ENCODE data around the gene MED25. TPM values are rescaled to one million over a fixed set of nuclear protein-coding genes. Genes with fewer than 3 reads are reported as not detected.

The MED25 gene
- total RNA-seq, 1 donor from 2014 or later: 47.6 TPM

DNA sequence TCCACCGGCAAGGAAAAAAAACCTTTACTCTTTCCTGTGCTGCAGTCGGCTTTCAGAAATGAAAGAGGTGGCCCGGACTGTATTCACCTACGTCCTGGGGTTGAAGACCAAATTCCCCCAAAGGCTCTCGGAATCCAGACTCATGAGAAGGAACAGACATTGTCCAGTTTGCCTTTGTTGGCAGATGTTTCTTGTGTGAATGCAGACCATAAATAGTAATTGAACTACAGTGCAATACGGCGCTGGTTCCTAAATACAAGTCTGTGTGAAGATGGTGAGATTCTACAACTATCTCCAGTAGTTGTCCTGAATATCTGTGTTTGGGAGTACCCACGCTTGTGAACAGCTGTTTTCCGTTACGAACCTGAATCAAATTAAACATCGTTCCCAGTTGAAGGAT is 21.6 kb downstream of the MED25 start:
- DNase-seq (ENCODE audit: extremely low read depth, low read depth, low spot score): no peak

GRCh38 chr19:49840321-49840720 is 22.2 kb downstream of the MED25 start:
- DNase-seq (ENCODE audit: extremely low read depth, low read depth, low spot score): no peak

DNA sequence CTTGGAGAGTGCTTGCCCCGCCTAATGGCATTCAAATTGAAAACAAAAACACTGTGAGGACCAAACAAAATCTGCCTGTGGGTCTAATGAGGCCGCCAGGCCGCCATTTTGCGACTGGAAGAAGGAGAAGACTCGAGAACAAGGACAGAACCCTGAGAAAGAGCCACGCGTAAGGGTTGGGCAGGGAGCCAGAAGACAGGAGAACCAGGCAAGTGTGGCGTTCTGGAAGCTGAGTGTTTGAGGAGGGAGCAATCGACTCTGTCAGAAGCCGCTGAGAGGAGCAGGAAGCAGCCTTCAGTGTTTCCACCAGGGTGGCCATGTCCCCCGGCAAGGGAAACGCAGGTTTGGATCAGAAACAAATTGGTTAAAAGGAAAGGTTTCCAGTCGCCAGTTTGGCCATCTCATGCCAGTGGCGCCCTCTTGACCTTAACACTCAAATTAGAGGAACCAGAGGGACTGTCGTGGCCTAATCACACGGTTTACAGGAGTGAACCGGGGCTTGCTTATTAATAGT is 22.7 kb downstream of the MED25 start:
- no peak for DNase-seq (ENCODE audit: extremely low read depth, low read depth, low spot score)

- no peak for DNase-seq (ENCODE audit: extremely low read depth, low read depth, low spot score)
These were observed 25.2 kb downstream of the MED25 start for GRCh38 chr19:49843265-49843664.

GRCh38 chr19:49844138-49845095 is 26.3 kb downstream of the MED25 start:
- no peak for DNase-seq (ENCODE audit: extremely low read depth, low read depth, low spot score)

- no peak for DNase-seq (ENCODE audit: extremely low read depth, low read depth, low spot score)
These were observed 27.3 kb downstream of the MED25 start for GRCh38 chr19:49845414-49845813.

DNA sequence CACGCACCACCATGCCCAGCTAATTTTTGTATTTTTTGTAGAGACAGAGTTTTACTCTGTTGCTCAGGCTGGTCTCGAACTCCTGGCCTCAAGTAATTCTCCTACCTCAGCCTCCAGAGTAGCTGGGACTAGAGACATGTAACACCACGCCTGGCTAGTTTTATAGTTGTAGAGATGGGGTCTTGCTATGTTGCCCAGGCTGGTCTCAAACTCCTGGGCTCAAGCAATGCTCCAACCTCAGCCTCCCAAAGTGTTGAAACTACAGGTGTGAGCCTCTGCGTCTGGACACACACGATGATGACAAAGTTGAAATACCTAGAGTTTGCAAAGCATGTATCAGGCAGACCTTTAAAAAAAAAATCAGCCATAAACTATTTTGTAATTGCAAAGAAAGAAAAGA is 28.3 kb downstream of the MED25 start:
- no peak for DNase-seq (ENCODE audit: extremely low read depth, low read depth, low spot score)

GRCh38 chr19:49847731-49848696 is 29.9 kb downstream of the MED25 start:
- no peak for DNase-seq (ENCODE audit: extremely low read depth, low read depth, low spot score)

DNA sequence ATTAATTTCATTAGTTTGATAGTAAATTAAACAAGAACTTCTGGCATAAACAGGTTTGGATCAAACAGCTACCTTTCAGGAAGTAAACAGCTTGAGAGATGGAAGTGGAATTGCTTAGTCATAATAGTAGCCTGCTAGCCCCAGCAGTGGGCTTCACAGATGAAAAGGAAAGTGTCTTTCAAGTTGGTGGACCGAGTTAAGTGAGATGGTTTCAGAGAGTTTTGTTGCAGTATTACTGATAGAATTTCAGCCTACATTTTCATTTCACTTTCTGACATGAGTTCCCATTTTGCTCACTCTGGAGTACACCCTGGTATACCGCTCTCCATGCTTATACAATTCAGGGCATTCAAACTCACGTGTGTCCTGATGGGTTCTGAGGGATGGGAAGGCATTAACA is 30.8 kb downstream of the MED25 start:
- DNase-seq (ENCODE audit: extremely low read depth, low read depth, low spot score): no peak

DNA sequence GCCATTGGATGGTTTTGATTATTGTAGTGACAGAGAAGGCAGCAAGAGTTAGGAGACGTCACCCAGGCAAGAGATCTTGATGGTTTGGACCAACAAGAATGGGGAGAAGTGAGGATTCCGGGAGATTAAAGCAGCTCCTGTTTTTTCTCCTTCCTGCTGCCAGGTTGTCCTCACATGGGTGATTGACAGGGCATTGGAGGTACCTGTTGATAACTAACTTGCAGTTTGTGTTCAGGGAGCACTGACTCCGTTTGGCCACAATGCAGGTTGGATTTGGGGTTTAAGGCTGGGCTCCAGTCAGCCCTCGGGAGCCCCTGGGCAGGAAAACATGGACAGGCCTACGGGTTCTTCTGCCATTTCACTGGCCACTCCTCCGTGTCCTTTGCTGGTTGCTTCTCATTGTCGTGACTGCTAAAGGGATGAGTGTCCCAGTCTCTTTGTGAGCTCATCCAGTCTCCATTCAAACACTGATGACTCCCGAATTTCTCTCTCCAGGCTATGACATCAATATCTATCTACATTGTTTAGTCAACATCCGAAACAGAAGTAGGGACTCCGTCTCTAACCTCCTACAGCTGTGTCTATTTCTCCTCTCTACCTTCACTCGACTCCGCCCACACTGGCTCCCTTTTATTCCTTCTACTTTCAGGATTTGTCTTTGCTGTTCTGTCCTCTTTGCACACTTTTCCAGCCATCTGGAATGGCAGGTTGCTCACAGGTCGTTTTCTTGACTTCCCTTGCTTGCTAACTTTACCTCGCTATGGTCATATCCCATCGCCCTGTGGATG is 31.5 kb downstream of the MED25 start:
- no peak for DNase-seq (ENCODE audit: extremely low read depth, low read depth, low spot score)

- DNase-seq (ENCODE audit: extremely low read depth, low read depth, low spot score): no peak
These were observed 32.1 kb downstream of the MED25 start for GRCh38 chr19:49850221-49850486.

DNA sequence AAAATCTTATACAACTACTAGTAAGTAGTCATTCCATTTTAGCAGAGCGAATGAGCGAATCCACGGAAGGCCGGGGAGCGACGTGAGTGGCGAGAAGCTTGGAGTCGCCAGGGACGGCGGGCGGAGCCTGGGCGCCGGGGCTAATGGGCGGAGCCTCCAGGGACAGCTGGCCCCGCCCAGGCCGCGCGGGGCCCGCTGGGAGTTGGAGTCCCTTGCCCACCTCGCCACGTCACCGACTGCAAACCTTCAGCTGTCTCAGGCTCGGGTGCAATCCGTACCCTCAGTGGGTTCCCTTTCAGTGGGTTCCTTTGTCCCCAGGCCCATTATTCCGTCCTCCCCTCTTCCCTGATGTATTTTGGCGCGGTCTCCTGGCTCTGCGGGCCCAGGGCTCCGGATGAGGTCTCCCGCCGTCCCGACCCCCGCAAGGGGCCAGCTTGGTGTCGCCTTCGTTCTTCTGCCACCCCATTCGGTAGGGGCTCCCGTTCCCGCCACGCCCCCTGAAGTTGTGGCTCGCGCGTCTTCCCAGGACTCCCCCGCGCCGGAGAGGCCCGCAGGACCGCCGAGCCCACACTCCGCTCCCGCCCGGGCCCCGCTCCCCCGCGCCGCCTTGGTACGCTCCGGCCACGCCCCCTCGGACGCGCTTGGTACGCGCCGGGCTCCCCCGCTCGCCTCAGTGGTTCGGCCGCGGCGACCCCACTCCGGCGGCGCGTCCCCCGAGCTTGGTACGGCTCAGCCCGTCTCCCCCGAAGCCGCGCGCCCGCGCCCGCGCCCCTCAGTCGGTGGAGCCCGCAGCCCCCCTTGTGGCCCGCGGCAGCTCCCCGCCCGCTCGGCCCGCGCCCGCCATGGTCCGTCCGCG is 32.6 kb downstream of the MED25 start, which contains the start of gene PTOV1:
Gene PTOV1, plus strand, starts transcription at position 673 of the 856 bp plus-strand sequence.
- no peak for DNase-seq (ENCODE audit: extremely low read depth, low read depth, low spot score)

GRCh38 chr19:49851456-49852259 is 33.6 kb downstream of the MED25 start:
- DNase-seq (ENCODE audit: extremely low read depth, low read depth, low spot score): no peak

- no peak for DNase-seq (ENCODE audit: extremely low read depth, low read depth, low spot score)
These were observed 34.6 kb downstream of the MED25 start for GRCh38 chr19:49852631-49853126.

DNA sequence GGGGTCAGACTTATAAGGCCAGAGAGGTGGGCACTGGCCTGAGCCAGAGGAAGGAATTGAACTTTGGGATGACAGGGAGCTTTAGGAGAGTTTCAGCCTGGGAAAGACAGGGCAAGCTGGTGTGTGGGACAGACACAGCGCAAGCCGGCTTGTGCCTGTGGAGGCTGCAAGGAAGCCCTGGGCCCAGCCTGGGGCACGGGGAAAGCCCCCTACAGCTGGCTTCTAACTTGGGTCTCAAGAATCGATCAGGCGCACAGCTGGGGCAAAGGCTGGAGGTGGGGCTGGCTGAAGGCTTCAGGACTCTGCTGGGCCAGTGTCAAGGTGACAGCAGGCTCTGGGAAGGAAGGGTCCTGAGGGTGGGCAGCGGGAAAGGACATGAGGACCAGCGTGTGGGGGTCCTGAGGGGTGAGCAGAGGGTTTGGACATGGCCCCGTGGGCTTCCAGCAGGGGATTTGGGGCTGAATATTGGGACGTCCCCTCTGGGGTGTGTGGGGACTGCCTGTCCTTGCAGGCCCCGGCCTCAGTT is 35.8 kb downstream of the MED25 start:
- no peak for DNase-seq (ENCODE audit: extremely low read depth, low read depth, low spot score)

DNA sequence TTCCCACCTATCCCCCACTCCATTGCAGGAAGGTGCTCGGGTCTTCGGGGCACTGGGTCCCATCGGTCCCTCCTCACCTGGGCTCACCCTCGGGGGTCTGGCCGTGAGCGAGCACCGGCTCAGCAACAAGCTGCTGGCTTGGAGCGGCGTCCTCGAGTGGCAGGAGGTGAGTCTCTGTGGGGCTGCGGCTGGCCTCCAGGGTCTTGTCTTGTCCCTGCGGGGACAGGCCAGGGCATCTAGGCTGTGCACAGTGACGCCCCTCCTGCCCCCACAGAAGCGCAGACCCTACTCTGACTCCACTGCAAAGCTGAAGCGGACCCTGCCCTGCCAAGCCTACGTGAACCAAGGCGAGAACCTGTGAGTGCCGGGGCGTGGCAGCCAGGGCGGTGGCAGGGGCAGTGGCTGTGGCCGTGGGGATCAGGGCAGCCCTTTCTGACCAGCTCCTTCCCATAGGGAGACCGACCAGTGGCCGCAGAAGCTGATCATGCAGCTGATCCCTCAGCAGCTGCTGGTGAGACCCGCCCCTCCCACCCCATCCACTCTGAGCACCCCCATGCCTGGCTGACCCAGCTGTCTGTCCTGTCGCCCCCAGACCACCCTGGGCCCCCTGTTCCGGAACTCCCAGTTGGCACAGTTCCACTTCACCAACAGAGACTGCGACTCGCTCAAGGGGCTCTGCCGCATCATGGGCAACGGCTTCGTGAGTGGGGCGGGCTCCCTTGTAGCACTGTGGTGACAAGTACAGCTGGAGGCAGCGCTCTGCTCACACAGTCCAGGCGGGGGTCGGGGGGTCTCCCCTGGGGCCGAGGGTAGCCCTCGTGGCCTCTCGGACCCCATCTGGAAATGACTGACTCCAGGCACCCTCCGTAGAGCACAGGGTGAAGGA is 36.5 kb downstream of the MED25 start:
- DNase-seq (ENCODE audit: extremely low read depth, low read depth, low spot score): no peak

GRCh38 chr19:49855277-49855675 is 37.2 kb downstream of the MED25 start:
- no peak for DNase-seq (ENCODE audit: extremely low read depth, low read depth, low spot score)
